Transverse colon (tissue), 4 donors: ENCODE results near the gene BBS1.

Experiments used
- EP300 ChIP-seq: sonication (generic); formaldehyde crosslinking; IDR thresholded peaks from one replicate; pipeline ENCODE4 v1.6.1; 2017; ENCODE audit warnings: antibody characterized with exemption, low read depth
- POLR2A ChIP-seq: fragments of 450-650 bp; IDR thresholded peaks from one replicate; pipeline ENCODE4 v1.6.1; 2016; ENCODE audit warnings: antibody characterized with exemption, mild to moderate bottlenecking, moderate library complexity
- POLR2AphosphoS5 ChIP-seq, 3 donors: sonication (generic); formaldehyde crosslinking; IDR thresholded peaks; one replicate each; pipeline ENCODE4 v1.6.1; 2016; ENCODE audit warnings: antibody characterized with exemption in 3 of 3
- TF ChIP-seq, protein P1 (sequence below), 5 experiments: fragments of 200-600 bp in 3 of 5; fragments of 450-650 bp in 2 of 5; sonication (generic) in 3 of 5; IDR thresholded peaks; 1 replicate in 2 of 5; 2 replicates in 3 of 5; pipeline ENCODE4 v1.5.1; 2016 to 2017; ENCODE audit warnings: antibody characterized with exemption in 5 of 5, inconsistent platforms in 3 of 5, mild to moderate bottlenecking in 2 of 5, moderate library complexity in 1 of 5

DNA sequence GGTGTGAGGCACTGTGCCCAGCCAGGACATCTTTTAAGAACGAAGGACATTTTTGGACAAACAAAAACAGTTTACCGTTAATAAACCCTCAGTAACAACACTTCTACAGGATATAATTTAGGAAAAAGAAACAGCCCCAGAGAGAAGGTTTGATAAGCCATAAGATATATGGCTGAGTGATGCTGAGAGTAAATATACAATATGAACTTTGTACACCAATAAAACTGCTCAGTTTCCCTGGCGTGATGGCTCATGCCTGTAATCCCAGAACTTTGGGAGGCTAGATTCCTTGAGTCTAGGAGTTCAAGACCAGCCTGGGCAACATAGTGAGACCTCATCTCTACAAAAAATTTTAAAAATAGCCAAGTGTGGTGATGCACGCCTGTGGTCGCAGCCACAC lies 11.9 kb upstream of the BBS1 start:
- TF ChIP-seq, protein P1, sequence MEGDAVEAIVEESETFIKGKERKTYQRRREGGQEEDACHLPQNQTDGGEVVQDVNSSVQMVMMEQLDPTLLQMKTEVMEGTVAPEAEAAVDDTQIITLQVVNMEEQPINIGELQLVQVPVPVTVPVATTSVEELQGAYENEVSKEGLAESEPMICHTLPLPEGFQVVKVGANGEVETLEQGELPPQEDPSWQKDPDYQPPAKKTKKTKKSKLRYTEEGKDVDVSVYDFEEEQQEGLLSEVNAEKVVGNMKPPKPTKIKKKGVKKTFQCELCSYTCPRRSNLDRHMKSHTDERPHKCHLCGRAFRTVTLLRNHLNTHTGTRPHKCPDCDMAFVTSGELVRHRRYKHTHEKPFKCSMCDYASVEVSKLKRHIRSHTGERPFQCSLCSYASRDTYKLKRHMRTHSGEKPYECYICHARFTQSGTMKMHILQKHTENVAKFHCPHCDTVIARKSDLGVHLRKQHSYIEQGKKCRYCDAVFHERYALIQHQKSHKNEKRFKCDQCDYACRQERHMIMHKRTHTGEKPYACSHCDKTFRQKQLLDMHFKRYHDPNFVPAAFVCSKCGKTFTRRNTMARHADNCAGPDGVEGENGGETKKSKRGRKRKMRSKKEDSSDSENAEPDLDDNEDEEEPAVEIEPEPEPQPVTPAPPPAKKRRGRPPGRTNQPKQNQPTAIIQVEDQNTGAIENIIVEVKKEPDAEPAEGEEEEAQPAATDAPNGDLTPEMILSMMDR (IDR thresholded peaks at IDR 0.05) = no peak
- TF ChIP-seq EP300 (no peak), POLR2A (no peak), POLR2AphosphoS5 (IDR thresholded peaks at IDR 0.05) (no peak)
